Endothelial cell of umbilical vein (primary cell): Measurements from ENCODE around the gene HS6ST2. TPM values are rescaled to one million over a fixed set of nuclear protein-coding genes. Genes with fewer than 3 reads are reported as not detected.

ENCODE experiments used
- BruUV-seq: library from RNA; stranded (reverse); fragments of 400-500 nt; replicated peaks from 2 replicates; lab custom pipeline; 2021; lab: Mats Ljungman, UMichigan
- CTCF ChIA-PET: fragments of 300-600, 350-600 bp; sonication (Branson Sonifier 250); formaldehyde crosslinking; loops from one replicate; lab custom pipeline; 2021; ENCODE audit warnings: antibody characterized with exemption, inconsistent platforms; lab: Charles Lee
- POLR2A ChIA-PET: fragments of 300-600, 350-600 bp; sonication (Branson Sonifier 250); formaldehyde crosslinking; loops from one replicate; lab custom pipeline; 2021; ENCODE audit warnings: antibody characterized with exemption, inconsistent platforms; lab: Charles Lee
- DNase-seq: peaks from one replicate; pipeline ENCODE4 v3.0.0-alpha.2; 2011; ENCODE audit warnings: low read depth, low spot score
- FAIRE-seq: peaks from 2 replicates; lab custom pipeline; 2011; peaks lifted over from hg19 to GRCh38; lab: Jason Lieb, UNC
- H2AFZ ChIP-seq: 2 replicates; pipeline ENCODE4 v1.6.0; 2012; ENCODE audit warnings: low read depth, low read length, control low read depth, inconsistent platforms
- H3K27ac ChIP-seq: 2 replicates; pipeline ENCODE4 v1.5.1; 2011; ENCODE audit warnings: low read depth, mild to moderate bottlenecking, control low read depth, low read length, moderate library complexity; ENCODE audit not compliant: insufficient read depth
- H3K27me3 ChIP-seq, 2 experiments: 2 replicates each; pipeline versions ENCODE4 v1.6.0 to v1.6.1; 2011; ENCODE audit warnings: low read length in 2 of 2, mixed read lengths in 1 of 2; ENCODE audit not compliant: control insufficient read depth in 2 of 2, insufficient read depth in 2 of 2
- H3K36me3 ChIP-seq, 2 experiments: 2 replicates in 1 of 2; 3 replicates in 1 of 2; pipeline ENCODE4 v1.5.1; 2011; ENCODE audit warnings: low read length in 2 of 2, mild to moderate bottlenecking in 1 of 2, moderate library complexity in 1 of 2; ENCODE audit not compliant: control insufficient read depth in 2 of 2, insufficient read depth in 2 of 2; ENCODE audit errors: extremely low read depth in 1 of 2
- H3K4me1 ChIP-seq: 3 replicates; pipeline ENCODE4 v1.5.1; 2011; ENCODE audit warnings: mild to moderate bottlenecking, low read length; ENCODE audit not compliant: control insufficient read depth, insufficient read depth; ENCODE audit errors: extremely low read depth
- H3K4me2 ChIP-seq: 2 replicates; pipeline ENCODE4 v1.6.1; 2011; ENCODE audit warnings: low read length, control low read depth, mixed read lengths; ENCODE audit not compliant: insufficient read depth
- H3K4me3 ChIP-seq, 3 experiments: fragments of 200-600 bp in 1 of 3; sonication (generic), shearing (Covaris generic) in 1 of 3; replicated peaks in 1 of 3; 2 replicates each; pipeline ENCODE4 v1.5.1; 2011 to 2016; ENCODE audit warnings: control low read depth in 3 of 3, low read length in 3 of 3, mild to moderate bottlenecking in 2 of 3, inconsistent platforms in 1 of 3, low read depth in 1 of 3, moderate library complexity in 1 of 3; ENCODE audit not compliant: insufficient read depth in 1 of 3
- H3K79me2 ChIP-seq: 2 replicates; pipeline ENCODE4 v1.6.0; 2012; ENCODE audit warnings: low read length, inconsistent platforms; ENCODE audit not compliant: control insufficient read depth, insufficient read depth
- H3K9ac ChIP-seq: replicated peaks from 2 replicates; pipeline ENCODE3; 2011; ENCODE audit warnings: low read length, control low read depth; ENCODE audit not compliant: insufficient read depth; ENCODE audit errors: extremely low read depth
- H3K9me1 ChIP-seq: replicated peaks from 3 replicates; pipeline ENCODE4 v1.6.0; 2011; ENCODE audit warnings: mild to moderate bottlenecking, low read length; ENCODE audit not compliant: control insufficient read depth, insufficient read depth; ENCODE audit errors: extremely low read depth
- H3K9me3 ChIP-seq: replicated peaks from 2 replicates; pipeline ENCODE4 v1.5.1; 2012; ENCODE audit warnings: low read length, inconsistent platforms; ENCODE audit not compliant: control insufficient read depth, insufficient read depth
- H4K20me1 ChIP-seq: replicated peaks from 2 replicates; pipeline ENCODE3; 2011; ENCODE audit warnings: mild to moderate bottlenecking, low read length; ENCODE audit not compliant: control insufficient read depth, insufficient read depth; ENCODE audit errors: extremely low read depth
- CTCF ChIP-seq, 2 donors: IDR thresholded peaks; 1 replicate in 1 of 2; 2 replicates in 1 of 2; pipeline ENCODE4 v1.5.1; 2011; ENCODE audit warnings: low read length in 2 of 2, mild to moderate bottlenecking in 2 of 2, moderate library complexity in 2 of 2, control low read depth in 1 of 2, inconsistent platforms in 1 of 2, low read depth in 1 of 2; ENCODE audit not compliant: insufficient read depth in 1 of 2; ENCODE audit errors: extremely low read depth in 1 of 2
- EZH2 ChIP-seq: IDR thresholded peaks from 2 replicates; pipeline ENCODE4 v1.6.1; 2012; ENCODE audit warnings: borderline replicate concordance, low read depth, mild to moderate bottlenecking, moderate library complexity, low read length, inconsistent platforms; ENCODE audit not compliant: severe bottlenecking
- FOS ChIP-seq: IDR thresholded peaks from 2 replicates; pipeline ENCODE4 v1.6.1; 2011; ENCODE audit warnings: mild to moderate bottlenecking, low read length, moderate library complexity, borderline replicate concordance; ENCODE audit not compliant: insufficient read depth
- GATA2 ChIP-seq: IDR thresholded peaks from 2 replicates; pipeline ENCODE4 v1.7.0; 2011; ENCODE audit warnings: low read depth, mild to moderate bottlenecking, moderate library complexity, mixed read lengths, low read length; ENCODE audit not compliant: insufficient read length, insufficient read depth
- JUN ChIP-seq: IDR thresholded peaks from 2 replicates; pipeline ENCODE4 v1.6.1; 2011; ENCODE audit warnings: borderline replicate concordance, low read depth; ENCODE audit not compliant: insufficient read length, insufficient read depth
- MAX ChIP-seq: IDR thresholded peaks from 2 replicates; pipeline ENCODE4 v1.6.1; 2011; ENCODE audit not compliant: insufficient read depth, insufficient read length
- MYC ChIP-seq: IDR thresholded peaks from one replicate; pipeline ENCODE4 v1.6.1; 2011; ENCODE audit warnings: mild to moderate bottlenecking, low read depth, low read length
- POLR2A ChIP-seq: IDR thresholded peaks from 2 replicates; pipeline ENCODE4 v1.6.1; 2012; ENCODE audit warnings: low read depth, mild to moderate bottlenecking, control low read depth, low read length
- POLR2AphosphoS5 ChIP-seq: IDR thresholded peaks from 2 replicates; pipeline ENCODE4 v1.6.1; 2012; ENCODE audit warnings: low read depth, mild to moderate bottlenecking, control low read depth, low read length, moderate library complexity; ENCODE audit not compliant: insufficient read depth
- dilution Hi-C: fragments of 300-500 bp; cut with MboI; formaldehyde crosslinking; loops from one replicate; pipeline ENCODE4 v1.15.0; 2019; ENCODE audit warnings: low sequenced_read_pairs; ENCODE audit not compliant: extremely low pct_ligation_motif_present
- intact Hi-C: fragments of 100-400 bp; cut with micrococcal nuclease; formaldehyde crosslinking; loops from one replicate; pipeline ENCODE4 v1.10.0; 2022
- polyA plus RNA-seq, 4 experiments: library from polyadenylated mRNA; depleted of rRNA in 3 of 4; stranded (reverse) in 3 of 4; unstranded in 1 of 4; fragments of >200 nt; gene quantifications; 2 replicates each; pipeline versions ENCODE4 v1.2.1 to v1.2.3, GENCODE V29; 2011 to 2012; ENCODE audit warnings: missing spikeins in 1 of 4
- total RNA-seq: library from RNA; stranded (reverse); gene quantifications from 2 replicates; pipeline ENCODE4 v1.2.3, GENCODE V29; 2021

HS6ST2 gene
- total and polyA plus RNA-seq, 2 donors (not counting 3 experiments of a cell fraction or from before 2014, with no cell fraction given), result 0.49 to 0.84 TPM

GRCh38 chrX:132961511-132961910 is 3.1 kb upstream of the HS6ST2 start:
- peaks cover 19 to 20% of the 10 kb centered on the region in 2 experiments for H3K27me3 ChIP-seq
- ChIA-PET POLR2A (no interaction called here), CTCF (no interaction called here)
- no peaks in the 10 kb centered on the region for H3K9me1 ChIP-seq
- FAIRE-seq (no peak), DNase-seq (no peak)
- H4K20me1 ChIP-seq, result no peaks in the 10 kb centered on the region
- no peak overlapping the region for H3K27ac ChIP-seq
- H3K9ac ChIP-seq, result no peak overlapping the region
- no peaks in the 10 kb centered on the region for H3K9me3 ChIP-seq
- intact Hi-C loops (no loop called here), dilution Hi-C loops (no loop called here)
- no peaks in the 10 kb centered on the region for H3K36me3 ChIP-seq
- H3K4me2 ChIP-seq, result no peak overlapping the region
- no peak overlapping the region for H3K4me3 ChIP-seq
- H3K4me1 ChIP-seq, result peaks cover 8% of the 10 kb centered on the region
- H2AFZ ChIP-seq, result no peak overlapping the region
- TF ChIP-seq MAX, result no peak
- TF ChIP-seq CTCF (IDR thresholded peaks at IDR 0.05; ENCODE audit: extremely low read depth in 1 of 2, insufficient read depth in 1 of 2, low read depth in 1 of 2, low read length in 2 of 2), result no peak
- TF ChIP-seq FOS, result no peak
- TF ChIP-seq GATA2, result no peak
- TF ChIP-seq JUN, result no peak
- no peak for TF ChIP-seq MYC
- no peak for TF ChIP-seq POLR2A
- TF ChIP-seq POLR2AphosphoS5, result no peak
- TF ChIP-seq EZH2, result no peak
- H3K79me2 ChIP-seq, result no peaks in the 10 kb centered on the region
- BruUV-seq, result no TSS peak
